Forelimb muscle (tissue), 1 donor: Measurements from ENCODE around the gene CFAP99. TPM values are rescaled to one million over a fixed set of nuclear protein-coding genes. Genes with fewer than 3 reads are reported as not detected.

ENCODE experiments used
- DNase-seq: peaks from one replicate; pipeline ENCODE4 v3.0.0-alpha.2; 2013; ENCODE audit warnings: low read depth
- polyA plus RNA-seq: library from polyadenylated mRNA; unstranded; fragments of 120-200 nt; gene quantifications from one replicate; pipeline ENCODE4 v1.2.1, GENCODE V29; 2013; ENCODE audit not compliant: insufficient read length

The CFAP99 gene
- polyA plus RNA-seq, 1 donor: 0.15 TPM

DNA sequence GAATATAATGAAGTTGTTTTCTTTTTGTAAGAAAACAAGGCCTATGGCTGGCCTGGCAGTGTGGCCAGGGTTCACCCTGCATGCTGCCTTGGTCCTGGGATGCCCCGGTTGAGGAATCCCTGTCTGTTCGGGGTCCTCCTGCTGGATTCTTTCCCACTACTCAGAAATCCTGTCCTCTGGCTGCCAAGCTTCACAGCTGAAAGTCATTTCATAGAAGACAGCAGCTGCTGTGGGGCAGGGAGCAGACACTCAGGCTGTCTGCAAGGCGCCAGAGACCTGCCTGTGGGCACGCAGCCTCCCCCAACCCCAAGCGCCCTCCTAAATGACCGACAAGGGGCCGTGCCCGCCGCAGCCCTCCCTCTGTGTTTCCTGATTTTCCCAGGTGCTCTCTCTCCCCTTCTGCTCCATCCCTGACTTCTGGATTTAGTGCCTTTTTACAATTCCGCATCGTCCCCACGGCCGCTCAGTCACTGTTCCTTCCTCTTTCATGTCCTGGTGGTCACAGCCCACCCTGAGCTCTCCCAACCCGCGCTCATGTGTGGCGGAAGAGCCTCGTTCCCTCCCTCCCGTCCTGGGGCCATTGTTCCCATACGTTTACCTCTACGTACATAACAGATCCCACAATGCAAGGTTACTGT, 27.9 kb upstream of the CFAP99 start:
- no peak for DNase-seq

DNA sequence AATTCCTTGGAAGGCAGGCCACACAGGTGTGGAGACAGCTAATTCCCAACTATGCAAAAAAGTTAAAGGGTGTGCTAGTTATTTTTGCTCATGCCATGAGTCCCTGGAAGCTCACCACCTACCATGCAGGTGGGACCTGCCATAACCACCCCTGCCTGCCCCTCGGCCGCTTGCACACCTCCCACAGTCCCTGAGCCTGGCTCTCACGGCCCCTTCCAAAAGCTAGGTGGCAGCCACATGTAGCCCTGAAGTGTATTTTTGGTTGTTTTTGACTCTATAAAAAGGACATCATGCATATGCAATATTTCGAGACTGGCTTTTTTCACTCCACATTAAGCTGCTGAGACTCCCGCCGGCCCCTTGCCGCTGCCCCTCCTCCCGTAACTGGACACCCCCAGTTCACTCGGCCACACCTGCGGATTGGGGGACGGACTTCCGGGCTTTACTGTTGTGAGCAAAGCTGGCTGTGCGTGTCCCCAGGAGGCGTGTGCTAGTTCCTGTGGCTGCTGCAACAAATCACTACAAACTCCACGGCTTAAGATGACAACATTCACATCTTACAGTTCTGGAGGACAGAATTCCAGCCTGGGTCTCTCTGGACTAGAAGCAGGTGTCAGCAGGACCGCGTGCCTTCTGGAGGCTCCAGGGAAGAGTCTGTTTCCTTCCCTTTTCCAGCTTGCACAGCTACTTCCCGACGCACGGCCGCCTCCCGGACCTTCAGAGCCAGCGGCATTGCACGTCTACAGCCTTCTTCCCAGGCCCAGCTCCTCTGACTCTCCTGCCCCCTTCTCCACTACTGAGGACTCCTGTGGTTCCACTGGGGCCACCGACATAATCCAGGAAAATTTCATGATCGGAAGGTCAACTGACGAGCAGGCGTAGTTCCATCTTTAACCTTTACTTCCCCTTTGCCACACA, 25.1 kb upstream of the CFAP99 start:
- DNase-seq: peak; percentile 28

DNA sequence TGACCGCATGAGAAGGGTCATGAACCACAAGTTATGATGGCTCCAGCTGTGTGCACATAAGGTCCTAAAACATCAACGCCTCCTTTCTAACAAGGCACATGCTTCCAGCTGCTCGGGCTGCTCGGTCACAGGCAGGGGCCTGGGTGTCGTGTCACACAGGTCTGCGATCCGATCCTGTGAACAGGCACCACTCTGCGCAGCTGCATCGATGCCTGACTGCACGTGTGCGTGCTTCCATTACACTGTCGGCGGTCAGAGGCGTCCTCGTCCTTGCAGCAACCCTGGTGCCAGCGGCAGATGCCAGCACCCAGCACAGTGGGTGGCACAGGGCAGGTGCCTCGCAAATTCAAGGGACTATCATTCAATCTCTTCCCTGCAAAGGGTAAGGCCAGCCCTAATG, 24.2 kb upstream of the CFAP99 start:
- DNase-seq: no peak

DNA sequence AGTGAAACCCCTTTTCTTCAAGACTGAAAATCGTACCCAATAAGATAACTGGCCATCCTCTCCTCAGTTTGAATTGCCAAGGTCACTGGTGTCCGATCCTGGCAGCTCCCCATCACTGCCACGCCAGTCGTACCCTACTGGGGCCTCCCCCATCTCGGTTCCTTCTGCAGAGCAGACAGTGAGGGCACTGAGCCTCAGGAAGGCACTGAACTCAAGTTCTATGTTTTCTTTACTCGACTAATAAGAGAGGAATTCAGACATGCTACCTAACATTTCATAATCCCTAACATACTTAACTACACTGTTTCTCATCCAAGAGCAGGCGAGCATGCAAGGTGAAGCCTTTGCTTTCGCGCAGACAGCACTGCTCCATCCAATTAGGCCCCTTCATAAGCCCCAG, 23.7 kb upstream of the CFAP99 start:
- no peak for DNase-seq

DNA sequence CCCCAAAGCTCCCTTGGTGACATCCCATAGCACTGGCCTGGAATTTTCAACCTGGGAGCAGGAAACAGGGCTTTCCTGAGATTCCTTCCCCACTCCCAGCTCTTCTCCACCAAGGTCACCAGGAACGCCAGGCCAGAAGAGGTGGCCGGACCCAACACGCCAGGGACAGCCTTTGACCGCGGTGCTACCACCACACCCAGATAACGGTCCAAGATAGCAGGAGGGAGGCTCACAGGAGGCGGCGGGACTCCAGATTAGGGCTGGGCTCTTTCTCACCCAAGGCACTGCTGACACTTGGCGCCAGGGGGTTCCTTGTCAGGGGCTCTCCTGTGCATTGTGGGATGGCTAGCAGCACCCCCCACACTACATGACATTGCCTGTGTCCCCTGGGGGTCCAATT, 23.2 kb upstream of the CFAP99 start:
- no peak for DNase-seq

DNA sequence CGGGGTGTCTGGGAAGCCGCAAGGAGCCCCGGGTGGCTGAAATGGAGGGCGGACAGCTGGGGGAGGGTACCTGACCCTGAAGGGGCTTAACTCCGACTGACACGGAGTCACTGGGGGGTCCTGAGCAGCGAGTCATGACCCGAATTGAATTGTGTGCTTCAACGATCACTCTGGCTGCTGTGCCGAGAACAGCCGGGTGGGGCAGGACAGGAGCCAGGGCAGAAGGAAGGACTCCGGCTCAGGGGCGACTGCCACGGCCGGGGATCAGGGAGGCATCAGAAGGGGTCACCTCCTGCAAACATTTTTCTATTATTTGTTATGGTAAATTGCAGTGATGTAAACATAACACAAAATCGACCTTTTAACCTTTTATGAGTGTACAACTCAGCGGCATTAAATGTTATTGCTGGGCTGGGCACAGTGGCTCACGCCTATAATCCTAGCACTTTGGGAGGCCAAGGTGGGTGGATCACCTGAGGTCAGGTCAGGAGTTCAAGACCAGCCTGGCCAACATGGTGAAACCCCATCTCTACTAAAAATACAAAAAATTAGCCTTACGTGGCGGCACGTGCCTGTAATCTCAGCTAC, 21.9 kb upstream of the CFAP99 start:
- no peak for DNase-seq

DNA sequence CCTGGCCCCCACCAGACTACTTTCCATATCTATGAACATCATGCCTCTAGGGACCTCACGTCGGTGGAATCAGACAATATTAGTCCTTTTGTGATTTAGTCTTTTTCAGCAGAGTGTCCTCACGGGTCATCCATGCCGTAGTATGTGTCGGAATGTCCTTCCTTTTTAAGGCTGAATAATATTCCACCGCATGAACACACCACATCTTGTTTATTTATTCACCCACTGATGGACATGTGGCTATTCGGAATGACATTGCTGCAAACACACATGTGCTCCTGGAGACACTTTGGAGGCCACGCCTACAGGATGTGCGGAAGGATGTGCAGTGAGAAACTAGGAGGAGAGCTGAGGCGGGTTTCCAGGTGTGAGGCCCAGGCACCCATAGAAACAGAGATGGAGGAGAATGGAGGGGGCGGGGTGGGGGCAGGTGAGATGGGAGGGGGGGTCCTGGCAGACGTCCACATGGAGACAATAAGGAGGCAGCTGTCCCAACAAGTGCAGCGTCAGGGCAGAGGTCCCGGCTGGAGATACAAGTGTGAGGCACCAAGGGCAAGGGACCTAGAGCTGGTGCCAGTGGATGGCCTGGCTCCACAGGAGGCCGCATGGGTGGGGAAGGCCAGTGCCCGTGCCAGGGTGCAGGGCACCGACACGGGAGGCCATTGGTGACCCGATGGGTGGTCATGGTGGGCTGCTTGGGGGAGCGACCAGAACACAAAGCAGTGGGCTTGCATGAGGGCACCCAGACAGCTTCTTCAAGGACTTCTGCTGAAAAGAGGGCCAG, 21.0 kb upstream of the CFAP99 start:
- no peak for DNase-seq

DNA sequence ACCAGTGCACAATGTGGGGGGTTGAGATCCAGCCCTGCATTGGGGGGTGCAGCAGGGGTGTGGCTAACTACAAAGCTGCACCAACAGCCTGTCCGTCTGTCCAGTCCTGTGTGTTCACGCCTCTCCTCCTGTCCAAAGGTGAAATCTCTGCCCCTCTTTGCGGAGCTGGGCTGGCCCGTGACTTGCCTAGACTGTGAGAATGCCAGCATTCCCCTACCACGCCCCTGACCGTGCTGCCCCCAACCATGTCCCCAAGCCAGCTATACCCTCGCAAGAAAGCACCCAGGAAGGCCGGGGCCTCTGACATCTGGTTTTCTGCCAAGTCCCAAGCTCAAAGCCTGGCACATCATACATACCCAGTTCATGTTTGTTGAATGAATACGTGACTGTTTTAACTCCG, 19.5 kb upstream of the CFAP99 start:
- DNase-seq: no peak

DNA sequence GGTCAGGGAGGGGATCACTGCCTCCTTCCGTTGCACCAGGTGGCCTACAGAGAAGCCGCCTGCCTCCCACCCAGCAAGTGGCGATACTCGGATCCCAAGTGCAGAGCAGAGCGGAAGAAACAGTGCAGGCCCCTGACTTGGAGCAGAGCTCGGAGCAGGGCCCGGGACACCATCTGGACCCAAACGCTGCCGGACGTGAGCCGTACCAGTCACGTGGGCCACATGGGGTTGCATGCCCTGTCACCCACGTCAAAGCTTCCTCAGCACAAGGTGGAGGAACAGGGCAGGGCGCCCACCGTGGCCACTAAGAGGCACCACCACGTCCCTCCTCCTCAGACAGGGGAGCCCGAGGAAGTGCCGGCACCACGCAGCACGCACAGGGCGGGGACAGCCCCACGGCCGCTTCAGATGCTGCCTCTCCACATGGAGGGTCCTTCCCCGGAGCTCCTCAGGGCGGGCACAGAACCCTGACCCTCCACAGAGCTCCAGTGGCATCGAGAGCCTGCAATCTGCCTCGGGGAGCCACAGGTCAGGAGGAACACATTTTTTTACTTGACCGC, 19.0 kb upstream of the CFAP99 start:
- no peak for DNase-seq

DNA sequence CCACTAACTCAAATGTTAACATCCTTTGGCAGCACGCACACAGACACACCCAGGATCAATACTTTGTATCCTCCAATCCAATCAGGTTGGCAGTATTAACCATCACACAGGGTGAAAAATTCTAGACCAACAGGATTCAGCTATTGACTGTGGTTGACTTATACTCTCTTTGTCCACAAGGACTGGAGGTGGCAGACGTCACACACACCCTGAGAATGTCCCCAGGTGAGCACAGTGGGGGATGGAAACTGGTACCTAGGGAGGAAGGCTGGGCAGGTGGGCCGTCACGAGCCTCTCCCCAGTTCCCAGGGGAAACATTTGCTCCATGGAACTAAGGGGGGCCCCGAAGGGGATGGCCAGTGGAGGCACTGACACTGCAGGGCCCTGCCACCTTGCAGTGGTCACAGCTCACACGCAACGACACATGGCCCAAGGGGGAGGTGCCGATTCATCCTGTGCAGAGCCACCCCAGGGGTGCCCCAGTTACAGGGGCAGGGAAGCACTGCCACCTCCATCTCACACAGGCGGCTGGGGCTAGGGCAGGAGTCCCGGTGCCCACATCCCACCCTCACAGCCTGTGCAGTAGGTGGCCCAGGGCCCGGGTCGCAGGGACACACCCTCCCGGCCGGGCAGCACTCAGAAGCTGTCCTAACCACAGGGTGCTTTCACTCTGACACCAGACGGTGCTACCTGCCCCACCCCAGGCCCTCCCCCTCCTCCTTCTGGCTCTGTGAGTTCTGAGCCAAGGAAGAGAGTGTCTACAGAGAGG, 17.7 kb upstream of the CFAP99 start:
- no peak for DNase-seq

DNA sequence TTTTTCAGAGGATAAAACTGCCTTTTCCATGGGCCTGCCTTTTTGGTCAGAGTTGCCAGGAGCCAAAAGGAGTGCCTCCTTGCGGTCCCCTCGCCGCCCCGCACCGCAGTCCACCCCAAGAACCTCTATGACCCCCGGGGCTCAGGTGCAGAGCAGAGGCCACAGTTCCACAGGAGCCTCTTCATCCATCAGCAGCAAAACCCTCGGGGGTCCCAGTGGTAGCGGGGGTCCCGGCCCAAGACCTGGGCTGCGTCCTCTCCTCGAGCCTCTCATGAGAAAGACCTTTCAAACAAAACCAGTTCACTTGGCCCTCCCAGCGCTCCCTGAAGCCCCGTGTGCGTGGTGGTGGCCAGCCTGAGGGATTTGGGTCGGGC, 17.2 kb upstream of the CFAP99 start:
- no peak for DNase-seq

DNA sequence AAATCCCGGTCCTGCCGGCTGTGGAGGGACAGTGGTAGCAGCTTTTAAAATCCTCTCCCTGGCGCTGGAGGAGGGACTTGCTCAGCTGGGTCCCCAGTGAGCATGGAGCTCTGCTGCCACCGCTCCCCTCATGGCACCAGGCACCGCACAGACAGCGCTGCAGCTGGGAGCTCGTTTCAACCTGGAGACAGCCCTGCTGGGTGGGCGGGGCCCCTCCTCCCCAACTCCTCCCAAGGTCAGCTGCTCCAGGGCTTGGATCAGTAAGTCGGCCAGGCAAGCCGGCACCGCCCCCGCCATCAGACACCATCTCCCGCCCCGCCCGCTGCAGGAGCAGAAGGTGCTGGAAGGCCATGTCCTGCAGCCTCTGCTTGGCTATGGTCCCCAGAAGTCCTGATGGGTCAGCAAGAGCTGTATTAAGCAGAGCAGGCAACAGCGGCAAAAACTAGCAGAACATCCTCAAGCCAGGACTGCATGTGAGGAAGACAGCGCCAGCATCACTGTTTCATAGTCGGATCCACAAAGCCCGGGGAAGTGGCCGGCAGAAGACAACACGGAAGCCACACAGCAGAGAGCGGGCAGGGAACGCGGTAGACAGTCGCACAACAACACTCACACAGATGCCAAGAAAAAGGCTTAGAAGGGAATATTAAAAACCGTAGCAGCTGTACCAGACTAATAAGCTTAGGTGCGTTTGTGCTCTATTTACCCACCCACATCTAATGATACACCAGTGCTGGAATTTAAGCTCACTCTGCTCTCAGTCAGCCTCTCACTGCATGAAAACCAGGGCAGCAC, 16.5 kb upstream of the CFAP99 start:
- no peak for DNase-seq

DNA sequence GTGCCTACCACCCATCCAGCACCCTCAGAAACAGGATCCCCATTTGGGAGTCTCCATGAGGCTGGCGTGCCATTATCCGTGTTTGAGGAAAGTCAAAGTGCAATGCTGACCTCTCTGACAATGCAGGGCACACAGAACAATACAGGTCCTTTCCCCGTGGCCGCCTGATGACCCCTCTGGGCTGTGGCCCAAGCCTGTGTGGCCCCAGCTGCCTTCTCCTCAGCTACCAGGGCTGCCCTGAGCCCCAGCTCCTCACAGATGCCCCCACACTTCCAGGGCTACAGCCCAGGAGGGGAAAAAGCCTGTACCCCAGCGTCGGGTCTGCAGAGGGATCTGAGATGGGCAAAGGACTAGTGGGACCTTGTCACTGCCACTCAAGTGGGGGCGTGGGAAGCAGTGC, 15.8 kb upstream of the CFAP99 start:
- no peak for DNase-seq

DNA sequence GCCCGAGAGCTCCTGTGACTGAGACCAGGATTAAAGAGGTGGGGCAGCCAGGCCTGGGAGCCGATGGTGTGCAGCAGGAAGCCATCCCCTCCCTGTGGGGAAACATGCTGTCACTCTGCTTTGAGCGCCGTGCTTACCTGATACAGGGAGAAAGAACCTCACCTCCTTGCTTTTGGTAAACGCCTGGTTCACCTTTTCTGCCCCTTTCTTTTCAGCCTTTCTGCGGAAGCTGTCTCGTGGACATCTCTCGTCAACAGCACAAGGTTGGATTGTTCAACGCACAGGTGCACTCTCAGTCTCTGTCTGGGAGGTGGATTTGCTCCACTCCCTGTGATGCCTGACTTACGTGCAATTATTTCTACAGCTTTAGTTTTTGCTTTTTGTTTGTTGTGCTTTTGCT, 12.3 kb upstream of the CFAP99 start:
- DNase-seq: no peak

DNA sequence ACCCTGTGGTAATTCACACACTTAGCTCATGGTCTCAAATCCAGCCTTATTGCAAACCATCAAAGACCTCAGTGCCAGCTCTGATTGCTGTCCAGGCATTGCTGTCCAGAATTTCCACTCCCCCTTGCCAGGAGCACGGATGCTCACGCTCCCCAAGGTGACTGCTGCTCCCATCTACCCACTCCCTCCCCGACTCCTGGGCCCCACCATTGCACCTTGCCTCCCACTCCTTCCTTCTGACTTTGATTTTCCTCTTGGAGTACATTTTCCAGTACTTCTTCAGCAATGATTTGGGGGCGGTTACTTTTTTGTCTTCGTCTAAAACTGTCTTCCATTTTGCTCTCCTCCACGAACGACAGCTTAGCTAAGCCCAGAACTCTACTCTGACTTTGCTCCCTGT, 11.8 kb upstream of the CFAP99 start:
- no peak for DNase-seq

DNA sequence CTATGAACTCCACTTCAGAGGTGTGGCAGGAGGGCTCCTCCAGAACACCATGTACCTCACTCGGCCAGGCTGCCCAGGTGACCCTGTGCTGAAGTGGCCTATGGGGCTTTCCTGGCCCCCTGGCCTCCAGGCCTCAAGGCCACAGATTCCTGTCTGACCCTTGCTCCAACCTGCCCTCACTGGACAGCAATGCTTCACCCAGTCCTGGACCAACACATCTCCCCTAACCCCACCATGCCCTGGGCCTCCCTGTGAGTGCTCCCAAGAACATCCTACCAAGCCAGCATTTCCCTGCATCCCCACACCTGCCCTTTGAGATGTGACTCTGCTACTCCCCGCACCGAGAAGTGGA, 10.8 kb upstream of the CFAP99 start:
- DNase-seq: no peak

DNA sequence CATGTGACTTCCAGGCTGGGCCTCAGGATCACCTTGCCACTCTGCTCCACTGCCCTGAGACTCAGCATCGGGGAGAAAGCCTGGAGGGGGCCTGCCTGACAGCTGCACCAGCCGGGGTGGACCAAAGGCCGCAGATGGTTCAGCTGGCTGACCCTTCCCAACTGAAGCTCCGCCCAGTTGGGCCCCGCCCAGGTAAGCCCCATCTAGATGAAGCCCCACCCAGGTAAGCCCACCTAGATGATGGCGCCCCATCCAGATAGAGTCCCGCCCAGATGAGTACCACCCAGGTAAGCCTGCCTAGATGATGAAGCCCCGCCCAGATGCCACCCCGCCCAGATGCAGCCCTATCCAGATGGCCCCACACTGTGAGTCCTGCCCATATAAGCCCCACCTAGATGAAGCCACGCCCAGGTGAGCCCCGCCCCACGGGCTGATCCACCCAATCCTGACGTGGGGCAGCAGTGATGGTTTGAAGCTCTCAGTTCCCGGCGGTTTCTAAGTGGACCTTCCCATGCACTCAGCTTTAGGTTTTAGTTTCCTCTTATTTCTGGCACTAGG, 10.3 kb upstream of the CFAP99 start:
- DNase-seq: no peak

DNA sequence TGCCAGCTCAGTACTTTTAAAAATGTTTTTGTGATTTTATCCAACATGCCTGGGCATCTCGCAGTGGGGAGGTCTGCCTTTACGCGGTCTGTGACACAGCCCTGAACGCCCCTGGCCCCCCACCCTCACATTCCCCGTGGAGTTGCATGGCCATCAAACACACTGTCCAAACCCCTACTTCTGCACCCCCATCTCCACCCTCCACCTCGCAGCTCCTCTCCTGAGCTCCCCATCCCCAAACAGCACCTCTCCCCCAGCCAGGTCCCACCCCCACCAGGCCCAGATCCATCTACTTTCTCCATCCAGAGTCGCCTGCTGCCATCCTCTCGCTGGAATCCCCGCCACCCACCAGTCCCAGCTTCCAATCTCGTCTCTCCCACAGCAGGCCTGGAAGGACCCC, 9.8 kb upstream of the CFAP99 start:
- DNase-seq: no peak

DNA sequence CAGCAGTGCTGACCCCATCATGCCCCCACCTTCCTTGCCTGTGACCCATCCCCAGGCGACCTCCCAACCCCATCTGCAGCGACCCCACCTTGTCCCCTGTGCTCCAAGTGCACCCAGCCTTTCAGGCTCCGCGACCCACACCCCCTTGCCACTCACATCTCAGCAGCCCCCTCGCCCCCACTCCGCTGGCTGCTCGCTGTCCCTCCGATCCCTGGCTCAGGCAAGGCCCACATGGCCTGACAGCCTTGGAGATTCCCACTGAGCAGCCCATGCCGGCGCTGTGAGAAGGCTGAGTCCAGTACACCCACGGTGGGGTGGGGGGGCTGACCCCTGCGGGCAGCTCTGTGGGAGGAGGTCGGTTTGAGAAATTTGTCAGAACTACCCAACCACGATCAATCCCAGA, 9.4 kb upstream of the CFAP99 start:
- DNase-seq: no peak
